HEK293 (cell line): Measurements from ENCODE around the gene LETM1.

Experiments used
- CTCF ChIA-PET: fragments of 350-600 bp; formaldehyde crosslinking; extraction: SDS; loops from one replicate; lab custom pipeline; 2021; ENCODE audit warnings: antibody characterized with exemption; lab: Yijun Ruan, JAX
- POLR2A ChIA-PET: fragments of 300-600 bp; formaldehyde crosslinking; extraction: SDS; loops from one replicate; lab custom pipeline; 2020; ENCODE audit warnings: antibody characterized with exemption, inconsistent platforms; lab: Yijun Ruan, JAX
- H3K27ac ChIP-seq: fragments of 200-500 bp; sonication (Bioruptor generic); 2 replicates; pipeline ENCODE4 v1.5.1; 2014; ENCODE audit warnings: low read depth, low read length, control low read depth, inconsistent platforms; ENCODE audit errors: extremely low read depth
- H3K36me3 ChIP-seq, 2 experiments: fragments of 200-500 bp in 1 of 2; sonication (Bioruptor generic) in 1 of 2; 1 replicate in 1 of 2; 2 replicates in 1 of 2; pipeline ENCODE4 v1.5.1; 2014 to 2017; ENCODE audit warnings: inconsistent platforms in 2 of 2, low read length in 2 of 2; ENCODE audit not compliant: control insufficient read depth in 2 of 2, insufficient read depth in 1 of 2
- H3K4me1 ChIP-seq: fragments of 200-500 bp; sonication (Bioruptor generic); 2 replicates; pipeline ENCODE4 v1.5.1; 2014; ENCODE audit warnings: mild to moderate bottlenecking, low read length, inconsistent platforms; ENCODE audit not compliant: control insufficient read depth, insufficient read depth
- H3K4me3 ChIP-seq: 2 replicates; pipeline ENCODE4 v1.5.1; 2011; ENCODE audit warnings: low read depth, mild to moderate bottlenecking, control low read depth, low read length, moderate library complexity
- H3K9me3 ChIP-seq: fragments of 200-500 bp; sonication (Bioruptor generic); 2 replicates; pipeline ENCODE4 v1.5.1; 2014; ENCODE audit warnings: low read depth, low read length, inconsistent platforms; ENCODE audit not compliant: control insufficient read depth, insufficient read depth
- BCL11B ChIP-seq: fragments of 450-650 bp; formaldehyde crosslinking; IDR thresholded peaks from 2 replicates; pipeline ENCODE4 v1.5.1; 2016; ENCODE audit warnings: low read depth, missing biosample characterization, missing genetic modification characterization
- CTCF ChIP-seq: fragments of 450-650 bp; formaldehyde crosslinking; IDR thresholded peaks from 2 replicates; pipeline ENCODE4 v1.5.1; 2016; ENCODE audit warnings: missing biosample characterization, missing genetic modification characterization
- GLI2 ChIP-seq: fragments of 450-650 bp; formaldehyde crosslinking; IDR thresholded peaks from 2 replicates; pipeline ENCODE4; 2017; ENCODE audit warnings: missing biosample characterization, missing genetic modification characterization, low read depth, borderline replicate concordance
- KLF16 ChIP-seq: fragments of 450-650 bp; formaldehyde crosslinking; IDR thresholded peaks from 2 replicates; pipeline ENCODE4 v1.5.1; 2017; ENCODE audit warnings: missing biosample characterization, missing genetic modification characterization
- MZF1 ChIP-seq: fragments of 450-650 bp; formaldehyde crosslinking; IDR thresholded peaks from 2 replicates; pipeline ENCODE4 v1.5.1; 2017; ENCODE audit warnings: missing biosample characterization, missing genetic modification characterization, borderline replicate concordance
- OSR2 ChIP-seq: fragments of 450-650 bp; formaldehyde crosslinking; IDR thresholded peaks from 2 replicates; pipeline ENCODE4 v1.5.1; 2016; ENCODE audit warnings: missing biosample characterization, missing genetic modification characterization
- PRDM10 ChIP-seq: fragments of 450-650 bp; formaldehyde crosslinking; IDR thresholded peaks from 2 replicates; pipeline ENCODE4 v1.5.1; 2016; ENCODE audit warnings: missing biosample characterization, missing genetic modification characterization
- REST ChIP-seq: fragments of 450-650 bp; formaldehyde crosslinking; IDR thresholded peaks from 2 replicates; pipeline ENCODE4 v1.5.1; 2016; ENCODE audit warnings: missing biosample characterization, missing genetic modification characterization
- TCF7L2 ChIP-seq: IDR thresholded peaks from 2 replicates; pipeline ENCODE4 v1.6.1; 2011; ENCODE audit warnings: low read depth, mild to moderate bottlenecking, inconsistent platforms, low read length, moderate library complexity, borderline replicate concordance
- YY1 ChIP-seq: fragments of 450-650 bp; formaldehyde crosslinking; IDR thresholded peaks from 2 replicates; pipeline ENCODE4 v1.5.1; 2018; ENCODE audit warnings: missing biosample characterization, missing genetic modification characterization
- ZBTB10 ChIP-seq: fragments of 450-650 bp; formaldehyde crosslinking; IDR thresholded peaks from 2 replicates; pipeline ENCODE4 v1.5.1; 2016; ENCODE audit warnings: missing biosample characterization, missing genetic modification characterization
- ZBTB17 ChIP-seq: fragments of 450-650 bp; formaldehyde crosslinking; IDR thresholded peaks from 2 replicates; pipeline ENCODE4 v1.5.1; 2016; ENCODE audit warnings: missing biosample characterization, missing genetic modification characterization
- ZEB2 ChIP-seq: fragments of 450-650 bp; formaldehyde crosslinking; IDR thresholded peaks from 2 replicates; pipeline ENCODE4 v1.5.1; 2016; ENCODE audit warnings: missing biosample characterization, missing genetic modification characterization
- ZNF138 ChIP-seq: fragments of 450-650 bp; formaldehyde crosslinking; IDR thresholded peaks from 2 replicates; pipeline ENCODE4 v1.5.1; 2016; ENCODE audit warnings: missing biosample characterization, missing genetic modification characterization, borderline replicate concordance
- ZNF391 ChIP-seq: fragments of 450-650 bp; formaldehyde crosslinking; IDR thresholded peaks from 2 replicates; pipeline ENCODE4 v1.5.1; 2016; ENCODE audit warnings: low read depth, missing biosample characterization, missing genetic modification characterization, borderline replicate concordance
- ZNF394 ChIP-seq: fragments of 450-650 bp; formaldehyde crosslinking; IDR thresholded peaks from 2 replicates; pipeline ENCODE4 v1.5.1; 2016; ENCODE audit warnings: missing biosample characterization, missing genetic modification characterization, mild to moderate bottlenecking, moderate library complexity, borderline replicate concordance
- ZNF423 ChIP-seq: fragments of 450-650 bp; formaldehyde crosslinking; IDR thresholded peaks from 2 replicates; pipeline ENCODE4 v1.5.1; 2016; ENCODE audit warnings: missing biosample characterization, missing genetic modification characterization
- ZNF48 ChIP-seq: fragments of 450-650 bp; formaldehyde crosslinking; IDR thresholded peaks from 2 replicates; pipeline ENCODE4 v1.5.1; 2016; ENCODE audit warnings: missing biosample characterization, missing genetic modification characterization
- ZNF548 ChIP-seq: fragments of 450-650 bp; formaldehyde crosslinking; IDR thresholded peaks from 2 replicates; pipeline ENCODE4 v1.5.1; 2016; ENCODE audit warnings: missing biosample characterization, missing genetic modification characterization
- ZNF561 ChIP-seq: fragments of 450-650 bp; IDR thresholded peaks from 2 replicates; pipeline ENCODE4 v1.5.1; 2018; ENCODE audit warnings: missing biosample characterization, missing genetic modification characterization, borderline replicate concordance
- ZNF585B ChIP-seq: fragments of 450-650 bp; formaldehyde crosslinking; IDR thresholded peaks from 2 replicates; pipeline ENCODE4 v1.5.1; 2016; ENCODE audit warnings: missing biosample characterization, missing genetic modification characterization
- ZNF660 ChIP-seq: fragments of 450-650 bp; IDR thresholded peaks from 2 replicates; pipeline ENCODE4 v1.5.1; 2018; ENCODE audit warnings: missing biosample characterization, mild to moderate bottlenecking, missing genetic modification characterization
- ZNF670 ChIP-seq: fragments of 450-650 bp; formaldehyde crosslinking; IDR thresholded peaks from 2 replicates; pipeline ENCODE4 v1.5.1; 2016; ENCODE audit warnings: missing biosample characterization, missing genetic modification characterization, low read depth
- ZNF76 ChIP-seq: fragments of 450-650 bp; formaldehyde crosslinking; IDR thresholded peaks from 2 replicates; pipeline ENCODE4; 2016; ENCODE audit warnings: low read depth, missing biosample characterization, missing genetic modification characterization, borderline replicate concordance
- ZNF843 ChIP-seq: fragments of 450-650 bp; formaldehyde crosslinking; IDR thresholded peaks from 2 replicates; pipeline ENCODE4 v1.5.1; 2016; ENCODE audit warnings: missing biosample characterization, missing genetic modification characterization

Gene LETM1

GRCh38 chr4:1856071-1856942 is at the start of gene LETM1:
Gene LETM1, minus strand, starts transcription at chr4:1856156. Its CDS starts 206 bp downstream, at chr4:1855950.
- CTCF ChIA-PET = no interaction called here
- peak within 1 kb of the TSS; percentile 77 for H3K27ac ChIP-seq
- POLR2A ChIA-PET = interaction anchor here (0.7 to 1.0 kb wide), 3 partner anchors 9 to 14 kb away, joined by 3 to 9 read pairs (median 4); partner anchors contain the start of gene NSD2
- peak; percentile 99 for TF ChIP-seq ZNF76 (tag by site-specific recombination)
- no peak for TF ChIP-seq REST (tag by site-specific recombination)
- TF ChIP-seq MZF1 (tag by site-specific recombination) = no peak
- no peak for TF ChIP-seq BCL11B (tag by site-specific recombination)
- TF ChIP-seq ZNF660 = 0 out of 2 replicates have a peak, but pooled peaks have one; percentile 57
- no peak for TF ChIP-seq ZNF48 (tag by site-specific recombination)
- TF ChIP-seq ZNF394 (tag by site-specific recombination) = no peak
- no peak for TF ChIP-seq ZNF391 (tag by site-specific recombination)
- peak; percentile 74; the same call in 1 of the 2 replicates for TF ChIP-seq ZEB2 (tag by site-specific recombination)
- TF ChIP-seq ZNF670 (tag by site-specific recombination) = no peak
- TF ChIP-seq TCF7L2 = no peak
- peak; percentile 70 for TF ChIP-seq ZBTB10
- TF ChIP-seq GLI2 (tag by site-specific recombination) = no peak
- TF ChIP-seq ZNF548 (tag by site-specific recombination) = no peak
- TF ChIP-seq OSR2 (tag by site-specific recombination) = peak; percentile 66
- no peak for TF ChIP-seq KLF16
- peak; percentile 96 for TF ChIP-seq ZBTB17 (tag by site-specific recombination)
- no peak for TF ChIP-seq ZNF138
- TF ChIP-seq PRDM10 = peak; percentile 55; the same call in 1 of the 2 replicates
- TF ChIP-seq CTCF = peak; percentile 83
- 0 out of 2 replicates have a peak, but pooled peaks have one; percentile 69 for TF ChIP-seq ZNF561 (tag by site-specific recombination)
- TF ChIP-seq ZNF843 (tag by site-specific recombination) = peak; percentile 44; the same call in 1 of the 2 replicates
- TF ChIP-seq ZNF585B (tag by site-specific recombination) = no peak
- TF ChIP-seq ZNF423 = no peak
- 0 out of 2 replicates have a peak, but pooled peaks have one; percentile 37 for TF ChIP-seq YY1 (tag by site-specific recombination)

More at GRCh38 chr4:1856071-1856942, at the start of gene LETM1:
- H3K4me3 ChIP-seq = peak within 1 kb of the TSS; percentile 60
- H3K9me3 ChIP-seq = no peaks in the 10 kb centered on the region
- peaks cover 3% of the 10 kb centered on the region; the same call in 1 of the 2 replicates for H3K4me1 ChIP-seq
- peaks cover 0 to 13% of the 10 kb centered on the region in 2 experiments; a peak in 1 of 3 replicates for H3K36me3 ChIP-seq
